Suprapubic skin (tissue), 3 donors: ENCODE results near the gene SWAP70.

ENCODE experiments used
- POLR2A ChIP-seq, 2 donors: fragments of 450-650 bp; IDR thresholded peaks; one replicate each; pipeline ENCODE4 v1.6.1; 2017; ENCODE audit warnings: antibody characterized with exemption in 2 of 2, mild to moderate bottlenecking in 2 of 2, moderate library complexity in 2 of 2
- TF ChIP-seq, protein P1 (sequence below), 2 donors: fragments of 200-600 bp in 1 of 2; fragments of 450-650 bp in 1 of 2; sonication (generic) in 1 of 2; IDR thresholded peaks; one replicate each; pipeline ENCODE4 v1.5.1; 2016 to 2019; ENCODE audit warnings: antibody characterized with exemption in 2 of 2, mild to moderate bottlenecking in 1 of 2, moderate library complexity in 1 of 2

DNA sequence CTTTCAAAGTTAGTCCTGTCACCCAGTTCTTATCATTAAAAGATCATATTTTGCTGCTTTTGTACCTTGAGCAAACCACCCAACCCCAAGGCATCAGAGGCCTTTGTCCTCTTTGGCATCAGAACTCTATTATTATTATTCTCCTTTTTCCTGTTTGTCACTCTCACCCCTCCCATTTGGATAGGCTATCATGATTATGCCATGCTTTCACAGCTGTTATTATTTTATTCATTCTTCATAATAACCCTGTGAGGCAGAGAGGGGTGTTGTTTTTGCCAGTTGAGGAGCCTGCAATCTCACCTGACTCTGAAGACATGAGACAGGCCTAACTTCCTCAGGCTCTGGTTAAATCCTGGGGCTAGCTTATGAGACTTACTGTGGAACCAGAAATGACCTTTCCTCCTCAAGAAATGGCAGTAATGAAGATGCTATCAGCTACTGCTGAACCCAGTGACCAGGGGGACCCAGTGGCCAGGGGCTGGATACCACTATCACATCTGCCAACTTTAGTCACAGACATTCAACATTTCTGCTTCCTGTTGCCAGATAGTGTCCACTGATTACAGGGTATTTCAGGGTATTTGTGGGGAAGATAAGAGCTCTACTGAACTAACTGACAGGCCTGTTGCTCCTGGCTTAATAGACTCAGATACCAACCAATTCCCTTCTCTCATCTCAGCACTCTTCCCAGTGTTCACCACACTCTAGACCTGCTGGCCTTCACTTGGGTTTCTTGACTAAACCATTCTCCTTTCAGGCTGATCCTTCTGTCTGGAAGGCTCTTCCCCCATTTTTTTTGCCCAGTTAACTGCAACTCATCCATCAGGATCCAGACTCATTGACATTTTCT is 11.8 kb upstream of the SWAP70 start:
- TF ChIP-seq POLR2A (IDR thresholded peaks at IDR 0.05), result no peak
- TF ChIP-seq, protein P1, sequence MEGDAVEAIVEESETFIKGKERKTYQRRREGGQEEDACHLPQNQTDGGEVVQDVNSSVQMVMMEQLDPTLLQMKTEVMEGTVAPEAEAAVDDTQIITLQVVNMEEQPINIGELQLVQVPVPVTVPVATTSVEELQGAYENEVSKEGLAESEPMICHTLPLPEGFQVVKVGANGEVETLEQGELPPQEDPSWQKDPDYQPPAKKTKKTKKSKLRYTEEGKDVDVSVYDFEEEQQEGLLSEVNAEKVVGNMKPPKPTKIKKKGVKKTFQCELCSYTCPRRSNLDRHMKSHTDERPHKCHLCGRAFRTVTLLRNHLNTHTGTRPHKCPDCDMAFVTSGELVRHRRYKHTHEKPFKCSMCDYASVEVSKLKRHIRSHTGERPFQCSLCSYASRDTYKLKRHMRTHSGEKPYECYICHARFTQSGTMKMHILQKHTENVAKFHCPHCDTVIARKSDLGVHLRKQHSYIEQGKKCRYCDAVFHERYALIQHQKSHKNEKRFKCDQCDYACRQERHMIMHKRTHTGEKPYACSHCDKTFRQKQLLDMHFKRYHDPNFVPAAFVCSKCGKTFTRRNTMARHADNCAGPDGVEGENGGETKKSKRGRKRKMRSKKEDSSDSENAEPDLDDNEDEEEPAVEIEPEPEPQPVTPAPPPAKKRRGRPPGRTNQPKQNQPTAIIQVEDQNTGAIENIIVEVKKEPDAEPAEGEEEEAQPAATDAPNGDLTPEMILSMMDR (IDR thresholded peaks at IDR 0.05), result no peak
